ENCODE results near the gene TIMM29. TPM values are rescaled to one million over a fixed set of nuclear protein-coding genes. Genes with fewer than 3 reads are reported as not detected.

The TIMM29 gene
- total RNA-seq, 2 experiments from 2014 or later, result 27.3 to 28.3 TPM

DNA sequence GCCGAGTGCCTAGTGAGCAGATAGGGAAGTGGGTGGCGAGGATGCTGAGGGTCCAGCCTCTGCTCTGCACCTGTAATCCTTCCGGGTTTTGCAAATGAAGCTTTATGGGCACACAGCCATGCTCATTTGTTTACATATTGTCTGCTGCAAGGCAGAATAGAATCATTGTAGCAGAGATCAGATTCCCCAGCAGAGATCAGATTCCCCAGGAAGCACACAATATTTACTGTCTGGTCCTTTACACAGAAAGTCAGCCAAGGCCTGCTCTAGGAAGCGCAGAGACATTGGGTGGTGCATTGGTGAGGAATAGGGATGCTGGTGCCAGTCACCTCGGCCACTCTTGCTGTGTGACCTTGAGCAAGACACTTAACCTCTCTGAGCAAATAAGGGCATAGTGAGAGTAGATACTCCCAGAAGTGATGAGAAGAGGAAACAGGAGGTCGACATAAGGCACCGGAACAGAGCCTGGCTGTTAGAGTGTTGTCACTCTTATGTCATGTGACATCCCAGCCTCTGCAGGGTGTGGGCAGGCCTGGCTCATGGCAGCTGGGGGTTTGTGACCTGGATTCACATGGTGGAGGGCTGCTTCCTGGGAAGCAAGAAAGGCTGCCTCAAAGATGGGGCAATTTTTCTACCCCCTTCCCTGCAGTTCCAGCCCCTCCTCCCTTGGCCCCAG, 31.6 kb upstream of the TIMM29 start:
- H3K79me2 ChIP-seq (ENCODE audit: insufficient read depth, low read depth, low read length), result peaks cover 49% of the 10 kb centered on the region; the same call in 1 of the 2 replicates
- no peaks in the 10 kb centered on the region for H3K9me2 ChIP-seq (ENCODE audit: insufficient read depth, low read length)
- H3K4me2 ChIP-seq (ENCODE audit: low read length), result peak overlapping the region; percentile 63
- no peaks in the 10 kb centered on the region for H3K9me3 ChIP-seq (ENCODE audit: low read length)
- TF ChIP-seq, protein P1, sequence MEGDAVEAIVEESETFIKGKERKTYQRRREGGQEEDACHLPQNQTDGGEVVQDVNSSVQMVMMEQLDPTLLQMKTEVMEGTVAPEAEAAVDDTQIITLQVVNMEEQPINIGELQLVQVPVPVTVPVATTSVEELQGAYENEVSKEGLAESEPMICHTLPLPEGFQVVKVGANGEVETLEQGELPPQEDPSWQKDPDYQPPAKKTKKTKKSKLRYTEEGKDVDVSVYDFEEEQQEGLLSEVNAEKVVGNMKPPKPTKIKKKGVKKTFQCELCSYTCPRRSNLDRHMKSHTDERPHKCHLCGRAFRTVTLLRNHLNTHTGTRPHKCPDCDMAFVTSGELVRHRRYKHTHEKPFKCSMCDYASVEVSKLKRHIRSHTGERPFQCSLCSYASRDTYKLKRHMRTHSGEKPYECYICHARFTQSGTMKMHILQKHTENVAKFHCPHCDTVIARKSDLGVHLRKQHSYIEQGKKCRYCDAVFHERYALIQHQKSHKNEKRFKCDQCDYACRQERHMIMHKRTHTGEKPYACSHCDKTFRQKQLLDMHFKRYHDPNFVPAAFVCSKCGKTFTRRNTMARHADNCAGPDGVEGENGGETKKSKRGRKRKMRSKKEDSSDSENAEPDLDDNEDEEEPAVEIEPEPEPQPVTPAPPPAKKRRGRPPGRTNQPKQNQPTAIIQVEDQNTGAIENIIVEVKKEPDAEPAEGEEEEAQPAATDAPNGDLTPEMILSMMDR (conservative IDR thresholded peaks at IDR 0.05; ENCODE audit: low read length), result no peak
- TF ChIP-seq EZH2phosphoT487 (IDR thresholded peaks at IDR 0.05; ENCODE audit: borderline replicate concordance, low read depth, low read length), result no peak
- intact Hi-C loops (cut with micrococcal nuclease; ENCODE audit: unreplicated experiment), result no loop called here
- CTCF ChIA-PET (ENCODE audit: unreplicated experiment), result no interaction called here
- no TSS peak for BruUV-seq (replicated peaks)
- POLR2A ChIA-PET, result interaction anchor here (0.5 kb wide), 1 partner anchor 43 kb away, joined by 3 read pairs; no protein-coding TSS in a partner anchor
- DNase-seq (ENCODE audit: low spot score), result peak; percentile 55
- peaks cover 10% of the 10 kb centered on the region; the same call in 1 of the 2 replicates for H3K36me3 ChIP-seq (ENCODE audit: insufficient read depth, low read length)
- no peak overlapping the region for H2AFZ ChIP-seq (ENCODE audit: low read length)
- H3K27ac ChIP-seq (ENCODE audit: low read depth, low read length, poor library complexity, severe bottlenecking), result peak overlapping the region; percentile 27
- peaks cover 23% of the 10 kb centered on the region for H3K4me1 ChIP-seq (ENCODE audit: insufficient read depth, low read length, poor library complexity, severe bottlenecking)
- no peak overlapping the region for H3K4me3 ChIP-seq (ENCODE audit: low read depth, low read length, poor library complexity, severe bottlenecking)
- 0 out of 2 replicates have a peak, but pooled peaks cover 8% of the 10 kb centered on the region for H4K20me1 ChIP-seq (ENCODE audit: insufficient read depth, low read length)

DNA sequence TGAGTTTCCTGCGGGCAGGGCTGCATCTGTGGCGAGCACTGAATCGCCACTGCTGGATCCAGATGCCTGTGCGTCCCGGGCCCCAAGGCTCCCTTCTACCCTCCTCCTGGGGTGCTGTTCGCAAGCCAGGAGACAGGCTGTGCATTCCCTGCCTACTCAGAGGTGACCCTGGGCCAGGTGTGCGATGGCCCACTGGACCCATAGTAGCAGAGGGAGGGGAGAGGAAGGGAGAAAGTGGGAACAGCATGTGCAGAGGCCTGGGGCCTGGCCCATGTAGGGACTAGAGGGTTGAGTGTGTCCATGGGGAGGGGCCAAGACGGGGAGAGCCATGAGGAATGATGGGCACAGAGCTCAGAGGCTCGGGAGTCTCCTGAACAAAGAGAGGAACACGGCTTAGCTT, 30.0 kb upstream of the TIMM29 start:
- no peak for DNase-seq (ENCODE audit: low spot score)
- Histone ChIP-seq H4K20me1 (ENCODE audit: insufficient read depth, low read length) (0 out of 2 replicates have a peak, but pooled peaks cover 8% of the 10 kb centered on the region), H3K36me3 (ENCODE audit: insufficient read depth, low read length) (peaks cover 19% of the 10 kb centered on the region), H3K27ac (ENCODE audit: low read depth, low read length, poor library complexity, severe bottlenecking) (no peak overlapping the region), H3K79me2 (ENCODE audit: insufficient read depth, low read depth, low read length) (peaks cover 49% of the 10 kb centered on the region; the same call in 1 of the 2 replicates), H3K4me3 (ENCODE audit: low read depth, low read length, poor library complexity, severe bottlenecking) (no peak overlapping the region), H3K4me1 (ENCODE audit: insufficient read depth, low read length, poor library complexity, severe bottlenecking) (peaks cover 23% of the 10 kb centered on the region), H3K9me3 (ENCODE audit: low read length) (no peaks in the 10 kb centered on the region), H3K4me2 (ENCODE audit: low read length) (no peak overlapping the region), H3K9me2 (ENCODE audit: insufficient read depth, low read length) (no peaks in the 10 kb centered on the region), H2AFZ (ENCODE audit: low read length) (no peak overlapping the region)
- TF ChIP-seq EZH2phosphoT487 (IDR thresholded peaks at IDR 0.05; ENCODE audit: borderline replicate concordance, low read depth, low read length), result no peak
- TF ChIP-seq, protein P1 (conservative IDR thresholded peaks at IDR 0.05; ENCODE audit: low read length), result no peak
- intact Hi-C loops (cut with micrococcal nuclease; ENCODE audit: unreplicated experiment), result no loop called here
- ChIA-PET POLR2A (interaction anchor here (1.0 kb wide), 1 partner anchor 12 kb away, joined by 8 read pairs; no protein-coding TSS in a partner anchor), CTCF (ENCODE audit: unreplicated experiment) (no interaction called here)
- BruUV-seq (replicated peaks), result no TSS peak

DNA sequence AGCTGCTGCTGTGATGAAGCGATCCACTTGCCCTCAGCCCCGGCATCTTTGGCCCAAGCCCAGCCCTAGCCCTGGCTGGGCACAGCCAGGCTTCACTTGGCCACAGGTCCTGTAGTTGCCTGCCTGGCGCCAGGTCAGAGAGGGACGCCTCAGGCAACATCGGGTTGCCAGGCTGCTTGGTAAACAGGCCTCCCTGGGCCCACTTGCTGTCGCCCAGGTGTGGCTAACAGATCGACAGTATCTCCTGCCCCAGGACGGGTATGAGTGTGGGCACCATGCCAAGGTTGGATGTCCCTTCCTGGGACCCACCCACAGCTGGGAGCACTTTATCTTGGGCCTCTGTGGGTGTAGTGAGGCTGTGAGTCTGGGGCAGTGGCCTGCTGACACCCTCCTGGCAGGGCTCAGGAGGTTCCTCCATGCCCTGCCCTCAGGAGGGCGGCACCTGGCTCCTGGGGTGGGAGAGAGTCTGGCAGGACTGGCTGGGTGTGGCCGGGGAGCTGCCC, 29.4 kb upstream of the TIMM29 start:
- Histone ChIP-seq H3K4me1 (ENCODE audit: insufficient read depth, low read length, poor library complexity, severe bottlenecking) (peaks cover 23% of the 10 kb centered on the region), H3K4me3 (ENCODE audit: low read depth, low read length, poor library complexity, severe bottlenecking) (no peak overlapping the region), H3K4me2 (ENCODE audit: low read length) (no peak overlapping the region), H3K27ac (ENCODE audit: low read depth, low read length, poor library complexity, severe bottlenecking) (no peak overlapping the region), H3K9me3 (ENCODE audit: low read length) (no peaks in the 10 kb centered on the region), H3K36me3 (ENCODE audit: insufficient read depth, low read length) (peaks cover 23% of the 10 kb centered on the region), H2AFZ (ENCODE audit: low read length) (no peak overlapping the region), H4K20me1 (ENCODE audit: insufficient read depth, low read length) (0 out of 2 replicates have a peak, but pooled peaks cover 8% of the 10 kb centered on the region), H3K79me2 (ENCODE audit: insufficient read depth, low read depth, low read length) (peaks cover 50% of the 10 kb centered on the region; the same call in 1 of the 2 replicates), H3K9me2 (ENCODE audit: insufficient read depth, low read length) (no peaks in the 10 kb centered on the region)
- intact Hi-C loops (cut with micrococcal nuclease; ENCODE audit: unreplicated experiment), result no loop called here
- POLR2A ChIA-PET, result interaction anchor here (1.0 kb wide), 1 partner anchor 12 kb away, joined by 8 read pairs; no protein-coding TSS in a partner anchor
- no TSS peak for BruUV-seq (replicated peaks)
- TF ChIP-seq, protein P1 (conservative IDR thresholded peaks at IDR 0.05; ENCODE audit: low read length), result no peak
- no peak for TF ChIP-seq EZH2phosphoT487 (IDR thresholded peaks at IDR 0.05; ENCODE audit: borderline replicate concordance, low read depth, low read length)
- CTCF ChIA-PET (ENCODE audit: unreplicated experiment), result no interaction called here
- no peak for DNase-seq (ENCODE audit: low spot score)
